GM23248 (cell line): ENCODE results near the gene HMSD. TPM values are rescaled to one million over a fixed set of nuclear protein-coding genes. Genes with fewer than 3 reads are reported as not detected.

ENCODE experiments used
- DNase-seq: peaks from one replicate; pipeline ENCODE4 v3.0.0-alpha.2; 2015
- H2AFZ ChIP-seq: fragments of 200-600 bp; sonication (generic); 2 replicates; pipeline ENCODE4 v1.6.1; 2016; ENCODE audit warnings: antibody characterized with exemption
- H3F3A ChIP-seq: fragments of 200-600 bp; sonication (generic); 2 replicates; pipeline ENCODE4 v1.6.1; 2016; ENCODE audit warnings: mild to moderate bottlenecking, antibody characterized with exemption, mixed run types; ENCODE audit not compliant: insufficient read depth
- H3K27ac ChIP-seq: fragments of 200-600 bp; sonication (generic); 2 replicates; pipeline ENCODE4 v1.5.1; 2016; ENCODE audit warnings: mild to moderate bottlenecking
- H3K27me3 ChIP-seq: fragments of 200-600 bp; sonication (generic); replicated peaks from 2 replicates; pipeline ENCODE4 v1.6.1; 2016; ENCODE audit warnings: mild to moderate bottlenecking; ENCODE audit not compliant: insufficient read depth
- H3K36me3 ChIP-seq: fragments of 200-600 bp; sonication (generic); 2 replicates; pipeline ENCODE4 v1.6.1; 2016; ENCODE audit warnings: low read depth, mild to moderate bottlenecking
- H3K4me1 ChIP-seq: fragments of 200-600 bp; sonication (generic); 2 replicates; pipeline ENCODE4 v1.6.1; 2016; ENCODE audit warnings: mild to moderate bottlenecking; ENCODE audit not compliant: insufficient read depth
- H3K4me2 ChIP-seq: fragments of 200-600 bp; sonication (generic); one replicate; pipeline ENCODE4 v1.6.1; 2016; ENCODE audit warnings: mild to moderate bottlenecking; ENCODE audit not compliant: unreplicated experiment
- H3K4me3 ChIP-seq: fragments of 200-600 bp; sonication (generic); 2 replicates; pipeline ENCODE4 v1.5.1; 2016; ENCODE audit warnings: mild to moderate bottlenecking
- H3K79me2 ChIP-seq: fragments of 200-600 bp; sonication (generic); 2 replicates; pipeline ENCODE4 v1.6.1; 2016; ENCODE audit warnings: mild to moderate bottlenecking; ENCODE audit not compliant: insufficient read depth
- H3K9ac ChIP-seq: fragments of 200-600 bp; sonication (generic); 2 replicates; pipeline ENCODE4 v1.6.1; 2016; ENCODE audit warnings: mild to moderate bottlenecking
- H3K9me2 ChIP-seq: fragments of 200-600 bp; sonication (generic); 2 replicates; pipeline ENCODE4 v1.6.1; 2016; ENCODE audit warnings: mixed run types, mild to moderate bottlenecking, moderate library complexity; ENCODE audit not compliant: insufficient read depth
- H3K9me3 ChIP-seq: fragments of 200-600 bp; sonication (generic); one replicate; pipeline ENCODE4 v1.6.1; 2017; ENCODE audit warnings: low read depth
- H4K20me1 ChIP-seq: fragments of 200-600 bp; sonication (generic); 2 replicates; pipeline ENCODE4 v1.6.0; 2016; ENCODE audit not compliant: insufficient read depth
- EZH2 ChIP-seq: fragments of 200-600 bp; sonication (generic); IDR thresholded peaks from 2 replicates; pipeline ENCODE4 v1.6.1; 2018; ENCODE audit warnings: antibody characterized with exemption, mild to moderate bottlenecking; ENCODE audit not compliant: insufficient read depth, poor library complexity, severe bottlenecking
- EZH2phosphoT487 ChIP-seq: fragments of 200-600 bp; sonication (generic); IDR thresholded peaks from 2 replicates; pipeline ENCODE4 v1.6.1; 2018; ENCODE audit warnings: antibody characterized with exemption, moderate library complexity, mild to moderate bottlenecking, low read depth; ENCODE audit not compliant: insufficient read depth
- WGBS, 2 experiments: methylation state at CpG; one replicate each; pipeline ENCODE4 v1.1.6; 2015 to 2017; ENCODE audit warnings: low lambda C conversion rate in 2 of 2, low coverage in 1 of 2; ENCODE audit errors: missing lambda C conversion rate in 2 of 2; 5-methylcytosine and 5-hydroxymethylcytosine counted together
- in situ Hi-C: fragments of 300-500 bp; cut with MboI; formaldehyde crosslinking; loops from 2 replicates; pipeline ENCODE4 v1.15.0; 2020
- polyA plus RNA-seq: library from polyadenylated mRNA; unstranded; fragments of >200 nt; fragmentation: Nextera tagmentation; extraction: Ambion mirVana; gene quantifications from 2 replicates; pipeline ENCODE4 v1.2.1, GENCODE V29; 2016
- total RNA-seq: library from RNA; depleted of rRNA; stranded (reverse); fragments of >200 nt; shearing (Covaris generic); gene quantifications from 2 replicates; pipeline ENCODE4 v1.2.3, GENCODE V29; 2014

HMSD gene
- total and polyA plus RNA-seq, 2 experiments from 2014 or later: 0.83 TPM; not detected in 1

- Histone ChIP-seq H3K4me3 (no peak overlapping the region), H4K20me1 (no peaks in the 10 kb centered on the region), H3K9me2 (no peaks in the 10 kb centered on the region), H3K79me2 (peaks cover 59% of the 10 kb centered on the region), H3K27me3 (no peaks in the 10 kb centered on the region), H3K4me2 (no peak overlapping the region), H3K36me3 (no peaks in the 10 kb centered on the region), H3F3A (peaks cover 25% of the 10 kb centered on the region), H2AFZ (no peak overlapping the region), H3K27ac (peak overlapping the region; percentile 92; the same call in 1 of the 2 replicates), H3K9ac (no peak overlapping the region), H3K9me3 (no peaks in the 10 kb centered on the region), H3K4me1 (peaks cover 20% of the 10 kb centered on the region)
- in situ Hi-C loops: no loop called here
- 75 to 81% methylated on average over 5 of the region's 5 CpGs for WGBS, 2 experiments
- no peak for DNase-seq
- no peak for TF ChIP-seq EZH2phosphoT487
- TF ChIP-seq EZH2: no peak
These were observed 22.9 kb downstream of the HMSD start for GRCh38 chr18:63972002-63972376.

- peaks cover 87% of the 10 kb centered on the region for H3K79me2 ChIP-seq
- WGBS, 2 experiments: 74 to 77% methylated on average over 2 of the region's 2 CpGs
These were observed 25.9 kb downstream of the HMSD start for GRCh38 chr18:63974991-63975390.

GRCh38 chr18:63975628-63976027 lies 26.5 kb downstream of the HMSD start:
- Histone ChIP-seq H3K4me3 (no peak overlapping the region), H3K4me1 (peaks cover 22% of the 10 kb centered on the region), H3F3A (peaks cover 25% of the 10 kb centered on the region), H2AFZ (no peak overlapping the region), H3K9me2 (no peaks in the 10 kb centered on the region), H3K36me3 (peaks cover 4% of the 10 kb centered on the region; the same call in 1 of the 2 replicates), H3K27ac (no peak overlapping the region), H3K9me3 (no peaks in the 10 kb centered on the region), H3K9ac (no peak overlapping the region; the same call in 1 of the 2 replicates), H3K79me2 (peaks cover 94% of the 10 kb centered on the region), H3K4me2 (no peak overlapping the region), H4K20me1 (no peaks in the 10 kb centered on the region), H3K27me3 (no peaks in the 10 kb centered on the region)
- in situ Hi-C loops: no loop called here
- TF ChIP-seq EZH2phosphoT487 (no peak), EZH2 (no peak)
- 94% methylated on average over 3 of the region's 3 CpGs for WGBS, 2 experiments
- no peak for DNase-seq

More at GRCh38 chr18:63974991-63975390, 25.9 kb downstream of the HMSD start:
- Histone ChIP-seq H2AFZ (0 out of 2 replicates have a peak overlapping the region, but pooled peaks have one; percentile 37), H3K27ac (no peak overlapping the region), H3K9me3 (no peaks in the 10 kb centered on the region), H3K4me1 (peaks cover 18% of the 10 kb centered on the region), H4K20me1 (no peaks in the 10 kb centered on the region), H3K36me3 (no peaks in the 10 kb centered on the region), H3K9me2 (no peaks in the 10 kb centered on the region), H3K4me2 (no peak overlapping the region), H3F3A (peaks cover 24% of the 10 kb centered on the region), H3K4me3 (no peak overlapping the region), H3K9ac (peak overlapping the region; percentile 14; the same call in 1 of the 2 replicates), H3K27me3 (no peaks in the 10 kb centered on the region)
- peak; percentile 71 for DNase-seq
- TF ChIP-seq EZH2phosphoT487: no peak
- no peak for TF ChIP-seq EZH2
- in situ Hi-C loops: no loop called here

GRCh38 chr18:63977040-63977439 lies 27.9 kb downstream of the HMSD start:
- DNase-seq: no peak
- Histone ChIP-seq H3K36me3 (peaks cover 8% of the 10 kb centered on the region; the same call in 1 of the 2 replicates), H3K9me3 (no peaks in the 10 kb centered on the region), H3K9ac (no peak overlapping the region), H3K4me2 (no peak overlapping the region), H3K9me2 (no peaks in the 10 kb centered on the region), H4K20me1 (no peaks in the 10 kb centered on the region), H2AFZ (no peak overlapping the region), H3F3A (peaks cover 13% of the 10 kb centered on the region), H3K27ac (no peak overlapping the region), H3K4me1 (peaks cover 13% of the 10 kb centered on the region), H3K27me3 (no peaks in the 10 kb centered on the region), H3K79me2 (peaks cover 90% of the 10 kb centered on the region), H3K4me3 (no peak overlapping the region)
- WGBS, 2 experiments: 98 to 100% methylated on average over 3 of the region's 3 CpGs
- no peak for TF ChIP-seq EZH2
- in situ Hi-C loops: no loop called here
